Medulla oblongata (tissue), 1 donor: ENCODE measurements around the gene PEX11G.

ENCODE experiments used
- DNase-seq: peaks from one replicate; pipeline ENCODE4 v3.0.0-alpha.2; 2015; ENCODE audit errors: extremely low spot score

The PEX11G gene

GRCh38 chr19:7488736-7489353 is at the start of gene PEX11G:
Gene PEX11G (minus strand): TSS chr19:7489035. CDS start chr19:7489010, 25 bp downstream.
- DNase-seq, result peak; percentile 93

GRCh38 chr19:7535998-7536695 is 47.3 kb upstream of the PEX11G start:
- no peak for DNase-seq

GRCh38 chr19:7535047-7535997 is 46.5 kb upstream of the PEX11G start, which contains the start of gene PNPLA6:
Gene PNPLA6 (plus strand): TSS chr19:7535717. CDS start chr19:7535789, 72 bp downstream.
- DNase-seq, result peak; percentile 95

GRCh38 chr19:7534531-7535046 is 45.8 kb upstream of the PEX11G start:
- DNase-seq, result peak; percentile 72

DNA sequence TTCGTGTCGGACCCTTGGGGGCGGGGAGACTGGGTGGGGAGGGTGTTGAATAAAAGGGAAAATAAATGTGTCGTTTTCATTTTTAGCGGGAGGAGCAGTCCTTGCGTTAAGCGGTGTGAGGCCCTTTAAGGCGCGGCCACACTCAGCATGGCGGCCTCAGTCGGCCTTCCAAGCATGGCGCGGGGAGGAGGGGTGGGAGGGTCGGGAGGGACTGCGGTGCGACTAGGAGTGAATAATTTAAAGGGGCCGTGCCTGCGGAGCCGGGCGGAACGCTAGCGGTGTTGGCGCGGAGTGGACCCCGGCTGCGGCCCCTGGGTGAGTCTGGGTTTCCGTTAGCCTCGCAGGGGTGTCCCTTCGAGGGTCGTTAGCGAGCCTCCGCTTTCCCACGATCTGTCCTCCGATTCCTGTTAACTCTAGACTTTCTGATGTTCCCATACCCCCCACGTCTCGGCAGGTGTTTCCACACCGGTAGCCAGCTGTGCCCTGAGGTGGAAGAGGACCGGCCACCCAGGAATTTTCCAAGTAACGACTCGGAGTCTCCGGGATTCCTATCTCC is 45.2 kb upstream of the PEX11G start:
- peak; percentile 93 for DNase-seq

- peak; percentile 33 for DNase-seq
Observed at GRCh38 chr19:7533281-7533885, 44.5 kb upstream of the PEX11G start.

- DNase-seq, result no peak
Observed at GRCh38 chr19:7529610-7530490, 41.0 kb upstream of the PEX11G start.

DNA sequence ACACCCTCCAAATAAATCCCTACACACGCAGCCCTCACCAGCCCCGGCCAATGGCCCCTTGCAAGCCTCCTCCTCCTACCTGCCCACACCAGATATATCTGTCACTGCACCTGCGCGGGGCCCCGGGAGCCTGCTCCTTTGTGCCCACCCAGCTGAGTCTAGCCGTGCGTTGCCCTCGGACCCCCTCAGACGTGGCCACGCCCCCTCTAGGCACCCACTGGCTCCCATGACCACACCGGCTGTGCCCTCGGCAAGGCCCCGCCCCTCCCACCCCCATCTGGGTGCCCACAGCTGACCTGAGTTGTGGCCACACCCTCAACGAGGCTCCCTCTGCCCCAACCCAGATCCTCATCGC is 40.4 kb upstream of the PEX11G start:
- no peak for DNase-seq

- no peak for DNase-seq
Observed at GRCh38 chr19:7528522-7529245, 39.8 kb upstream of the PEX11G start.

DNA sequence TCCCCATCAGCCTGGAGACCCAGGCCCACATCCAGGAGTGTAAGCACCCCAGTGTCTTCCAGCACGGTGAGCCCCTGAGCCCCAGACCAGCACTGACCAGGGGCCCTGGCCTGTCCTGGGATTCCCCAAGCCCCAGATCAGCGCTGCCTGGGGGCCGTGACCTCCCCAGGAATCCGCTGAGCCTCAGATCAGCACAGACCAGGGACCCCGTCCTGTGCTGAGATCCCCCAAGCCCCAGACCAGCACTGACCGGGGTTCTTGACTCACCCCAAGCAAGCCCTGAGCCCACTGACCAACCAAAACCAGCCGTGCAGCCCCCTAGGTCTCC is 39.3 kb upstream of the PEX11G start:
- no peak for DNase-seq

DNA sequence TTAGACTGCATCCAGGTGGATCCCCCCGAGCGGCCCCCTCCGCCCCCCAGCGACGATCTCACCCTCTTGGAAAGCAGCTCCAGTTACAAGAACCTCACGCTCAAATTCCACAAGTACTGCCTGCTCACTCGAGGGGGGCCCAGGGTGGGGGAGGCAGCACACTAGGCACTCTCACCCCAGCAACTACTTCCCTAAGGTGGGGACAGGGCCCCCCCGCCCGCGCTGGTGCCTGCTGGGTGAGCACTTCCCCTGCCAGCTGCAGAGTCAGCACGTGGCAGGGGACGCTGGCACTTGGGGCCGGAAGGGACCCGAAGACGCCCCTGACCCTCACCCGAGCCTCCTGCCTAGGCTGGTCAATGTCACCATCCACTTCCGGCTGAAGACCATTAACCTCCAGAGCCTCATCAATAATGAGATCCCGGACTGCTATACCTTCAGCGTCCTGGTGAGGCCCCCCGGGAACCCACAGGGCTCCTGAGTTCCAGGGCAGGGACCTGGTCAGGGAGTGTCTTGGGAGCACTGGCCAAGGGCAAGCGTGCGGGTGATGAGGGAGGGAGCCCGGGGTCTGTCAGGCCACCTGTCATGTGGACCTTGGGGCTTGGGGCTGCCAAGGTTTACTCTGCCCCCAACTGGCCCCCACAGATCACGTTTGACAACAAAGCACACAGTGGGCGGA is 38.8 kb upstream of the PEX11G start:
- DNase-seq, result peak; percentile 28

DNA sequence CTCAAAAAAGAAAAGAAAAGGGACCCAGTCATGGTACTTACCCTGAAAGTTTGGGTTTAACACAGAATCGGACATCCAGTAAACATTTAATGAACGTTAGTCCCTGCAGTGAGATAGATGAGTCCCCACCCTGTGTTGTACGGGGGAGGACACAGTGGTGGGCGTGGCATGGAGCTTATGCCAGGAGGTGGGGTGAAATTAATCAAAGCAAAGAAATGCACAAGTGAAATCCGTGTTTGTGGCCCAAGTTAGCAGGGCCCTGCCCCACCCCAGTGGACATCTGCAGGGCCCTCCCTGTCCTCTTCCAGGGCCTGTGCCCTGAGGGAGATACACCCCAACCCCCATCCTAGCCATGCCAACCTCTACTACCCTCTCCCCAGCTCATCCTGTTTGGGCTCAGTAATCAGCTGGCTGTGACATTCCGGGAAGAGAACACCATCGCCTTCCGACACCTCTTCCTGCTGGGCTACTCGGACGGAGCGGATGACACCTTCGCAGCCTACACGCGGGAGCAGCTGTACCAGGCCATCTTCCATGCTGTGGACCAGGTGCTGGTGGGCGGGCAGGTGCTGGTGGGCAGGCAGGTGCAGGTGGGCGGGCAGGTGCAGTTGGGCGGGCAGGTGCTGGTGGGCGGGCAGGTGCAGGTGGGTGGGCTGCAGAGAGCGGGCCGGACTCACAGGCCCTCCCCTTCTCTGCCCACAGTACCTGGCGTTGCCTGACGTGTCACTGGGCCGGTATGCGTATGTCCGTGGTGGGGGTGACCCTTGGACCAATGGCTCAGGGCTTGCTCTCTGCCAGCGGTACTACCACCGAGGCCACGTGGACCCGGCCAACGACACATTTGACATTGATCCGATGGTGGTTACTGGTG is 37.5 kb upstream of the PEX11G start:
- DNase-seq, result no peak

GRCh38 chr19:7524992-7525739 is 36.3 kb upstream of the PEX11G start:
- DNase-seq, result no peak

GRCh38 chr19:7524523-7524922 is 35.7 kb upstream of the PEX11G start:
- no peak for DNase-seq

- DNase-seq, result no peak
Observed at GRCh38 chr19:7522923-7523667, 34.3 kb upstream of the PEX11G start.

GRCh38 chr19:7522072-7522922 is 33.5 kb upstream of the PEX11G start, which contains the start of gene MCOLN1:
Gene MCOLN1 (plus strand): TSS chr19:7522624. CDS start chr19:7522751, 127 bp downstream.
- peak; percentile 98 for DNase-seq
